ENCODE results near the gene PDC. TPM values are rescaled to one million over a fixed set of nuclear protein-coding genes. Genes with fewer than 3 reads are reported as not detected.

Gene PDC
- total and polyA plus RNA-seq, 10 of the 15 experiments (the other 5 are each of a cell fraction or from before 2014, with no cell fraction given), result 0.11 TPM; not detected in 9

- Histone ChIP-seq H3K36me3 (ENCODE audit: control insufficient read depth in 2 of 2, insufficient read depth in 2 of 2, low read length in 1 of 2) (peaks cover 0 to 5% of the 10 kb centered on the region in 2 experiments; a peak in 1 of 4 replicates), H3K4me3 (no peak overlapping the region), H3K4me1 (ENCODE audit: control insufficient read depth, insufficient read depth, low read length) (no peaks in the 10 kb centered on the region), H3K79me2 (ENCODE audit: control insufficient read depth, insufficient read depth, low read length) (no peaks in the 10 kb centered on the region), H2AFZ (ENCODE audit: control insufficient read depth, low read depth, low read length) (no peak overlapping the region), H3K9ac (ENCODE audit: control insufficient read depth, insufficient read depth, low read length) (no peak overlapping the region), H3K27ac (ENCODE audit: control insufficient read depth, insufficient read depth) (no peak overlapping the region), H3K9me3 (replicated peaks; ENCODE audit: control insufficient read depth, insufficient read depth, low read length) (no peaks in the 10 kb centered on the region), H3K27me3 (replicated peaks in 1 of 2; ENCODE audit: control insufficient read depth in 2 of 2, insufficient read depth in 2 of 2, low read length in 1 of 2) (no peaks in the 10 kb centered on the region), H3K4me2 (ENCODE audit: control insufficient read depth, insufficient read depth) (no peak overlapping the region), H4K20me1 (ENCODE audit: control insufficient read depth, insufficient read depth) (no peaks in the 10 kb centered on the region)
- ChIA-PET SMC1A (ENCODE audit: uncharacterized antibody, unreplicated experiment) (no interaction called here), RAD21 (ENCODE audit: unreplicated experiment) (no interaction called here), CTCF (no interaction called here), POLR2A (no interaction called here)
- TF ChIP-seq, protein P1, sequence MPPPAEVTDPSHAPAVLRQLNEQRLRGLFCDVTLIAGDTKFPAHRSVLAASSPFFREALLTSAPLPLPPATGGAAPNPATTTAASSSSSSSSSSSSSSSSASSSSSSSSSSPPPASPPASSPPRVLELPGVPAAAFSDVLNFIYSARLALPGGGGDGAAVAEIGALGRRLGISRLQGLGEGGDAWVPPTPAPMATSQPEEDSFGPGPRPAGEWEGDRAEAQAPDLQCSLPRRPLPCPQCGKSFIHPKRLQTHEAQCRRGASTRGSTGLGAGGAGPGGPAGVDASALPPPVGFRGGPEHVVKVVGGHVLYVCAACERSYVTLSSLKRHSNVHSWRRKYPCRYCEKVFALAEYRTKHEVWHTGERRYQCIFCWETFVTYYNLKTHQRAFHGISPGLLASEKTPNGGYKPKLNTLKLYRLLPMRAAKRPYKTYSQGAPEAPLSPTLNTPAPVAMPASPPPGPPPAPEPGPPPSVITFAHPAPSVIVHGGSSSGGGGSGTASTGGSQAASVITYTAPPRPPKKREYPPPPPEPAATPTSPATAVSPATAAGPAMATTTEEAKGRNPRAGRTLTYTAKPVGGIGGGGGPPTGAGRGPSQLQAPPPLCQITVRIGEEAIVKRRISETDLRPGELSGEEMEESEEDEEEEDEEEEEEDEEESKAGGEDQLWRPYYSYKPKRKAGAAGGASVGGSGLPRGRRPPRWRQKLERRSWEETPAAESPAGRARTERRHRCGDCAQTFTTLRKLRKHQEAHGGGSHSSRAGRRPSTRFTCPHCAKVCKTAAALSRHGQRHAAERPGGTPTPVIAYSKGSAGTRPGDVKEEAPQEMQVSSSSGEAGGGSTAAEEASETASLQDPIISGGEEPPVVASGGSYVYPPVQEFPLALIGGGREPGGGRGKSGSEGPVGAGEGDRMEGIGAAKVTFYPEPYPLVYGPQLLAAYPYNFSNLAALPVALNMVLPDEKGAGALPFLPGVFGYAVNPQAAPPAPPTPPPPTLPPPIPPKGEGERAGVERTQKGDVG (CRISPR knock-in tag; IDR thresholded peaks at IDR 0.05), result no peak
- TF ChIP-seq RAD51 (IDR thresholded peaks at IDR 0.05), result no peak
- no peak for TF ChIP-seq BACH1 (IDR thresholded peaks at IDR 0.05; ENCODE audit: borderline replicate concordance)
- no peak for TF ChIP-seq NR2C1 (IDR thresholded peaks at IDR 0.05)
- TF ChIP-seq IRF5 (IDR thresholded peaks at IDR 0.05; ENCODE audit: borderline replicate concordance), result no peak
- TF ChIP-seq CREM (IDR thresholded peaks at IDR 0.05; ENCODE audit: low read depth), result no peak
- no peak for TF ChIP-seq RBBP5 (conservative IDR thresholded peaks at IDR 0.05)
- no peak for TF ChIP-seq MEF2B (IDR thresholded peaks at IDR 0.05; ENCODE audit: partially characterized antibody, poor library complexity, severe bottlenecking)
- TF ChIP-seq IRF3 (IDR thresholded peaks at IDR 0.05), result no peak
- no peak for TF ChIP-seq TARDBP (IDR thresholded peaks at IDR 0.05; ENCODE audit: borderline replicate concordance)
- TF ChIP-seq SMC3 (IDR thresholded peaks at IDR 0.05; ENCODE audit: borderline replicate concordance, low read length), result no peak
- no peak for TF ChIP-seq EZH2 (IDR thresholded peaks at IDR 0.05; ENCODE audit: borderline replicate concordance, control insufficient read depth, low read depth, low read length)
- TF ChIP-seq CEBPZ (IDR thresholded peaks at IDR 0.05; ENCODE audit: low read depth, low read length), result no peak
- no peak for TF ChIP-seq SREBF1 (IDR thresholded peaks at IDR 0.05; ENCODE audit: low read length)
- no peak for TF ChIP-seq ASH2L (IDR thresholded peaks at IDR 0.05; ENCODE audit: borderline replicate concordance, low read depth)
- no peak for TF ChIP-seq ZNF622 (IDR thresholded peaks at IDR 0.05)
- 84% methylated on average over 1 of the region's 1 CpG for WGBS (ENCODE audit: insufficient coverage, insufficient replicate concordance, low lambda C conversion rate, missing lambda C conversion rate)
- BruUV-seq (replicated peaks), result no TSS peak
- in situ Hi-C loops (cut with MboI) (no loop called here), intact Hi-C loops (cut with micrococcal nuclease; ENCODE audit: unreplicated experiment) (no loop called here)
- DNase-seq (ENCODE audit: low read depth, low spot score) (no peak), ATAC-seq (no peak), FAIRE-seq (no peak)
These were observed 25.6 kb downstream of the PDC start for GRCh38 chr1:186435336-186435735.
